GM21423 (cell line): ENCODE results near the gene GALT.
"Not testable (repeated sequence)": the region's sequence is repeated elsewhere in the genome, so short reads cannot be mapped to it uniquely, and the experiment has no call there.

Source experiments
- ATAC-seq: cut with Tn5 transposase; IDR thresholded peaks from one replicate; pipeline ENCODE4 v1.9.1; 2021; ENCODE audit warnings: mild to moderate bottlenecking, moderate library complexity; ENCODE audit not compliant: unreplicated experiment

The GALT gene

GRCh38 chr9:34625186-34625486, 21.3 kb upstream of the GALT start:
- no peak for ATAC-seq

GRCh38 chr9:34627716-34628655, 18.5 kb upstream of the GALT start:
- ATAC-seq: no peak

GRCh38 chr9:34628656-34629490, 17.6 kb upstream of the GALT start, which contains the start of gene ARID3C:
Gene ARID3C, minus strand, starts transcription at chr9:34629066. Its CDS starts 1,052 bp downstream, at chr9:34628014.
- no peak for ATAC-seq

GRCh38 chr9:34629491-34629808, 17.0 kb upstream of the GALT start:
- ATAC-seq: no peak

- ATAC-seq: no peak
Measured at GRCh38 chr9:34630402-34631154, 15.9 kb upstream of the GALT start.

GRCh38 chr9:34633166-34633565, 13.3 kb upstream of the GALT start:
- no peak for ATAC-seq

GRCh38 chr9:34633851-34634550, 12.5 kb upstream of the GALT start:
- peak; percentile 32 for ATAC-seq

- ATAC-seq: no peak
Measured at GRCh38 chr9:34634551-34635248, 11.8 kb upstream of the GALT start.

GRCh38 chr9:34635556-34635955, 10.9 kb upstream of the GALT start:
- ATAC-seq: no peak

- no peak for ATAC-seq
Measured at GRCh38 chr9:34636791-34637355, 9.6 kb upstream of the GALT start.

- ATAC-seq: peak; percentile 91
Measured at GRCh38 chr9:34637356-34638137, 8.9 kb upstream of the GALT start, which contains the start of gene SIGMAR1. Gene SIGMAR1, minus strand, starts transcription at chr9:34637787. Its CDS starts 90 bp downstream, at chr9:34637697.

GRCh38 chr9:34638138-34638445, 8.4 kb upstream of the GALT start:
- no peak for ATAC-seq

GRCh38 chr9:34639322-34639721, 7.2 kb upstream of the GALT start:
- ATAC-seq: not testable (repeated sequence)

GRCh38 chr9:34642679-34643078, 3.8 kb upstream of the GALT start:
- ATAC-seq: no peak

- no peak for ATAC-seq
Measured at GRCh38 chr9:34644766-34645314, 1.6 kb upstream of the GALT start.

GRCh38 chr9:34647084-34647403, 569 bp downstream of the GALT start:
- no peak for ATAC-seq

GRCh38 chr9:34647651-34648050, 1.2 kb downstream of the GALT start:
- ATAC-seq: no peak

GRCh38 chr9:34648673-34649072, 2.2 kb downstream of the GALT start:
- no peak for ATAC-seq

GRCh38 chr9:34650816-34651215, 4.3 kb downstream of the GALT start:
- ATAC-seq: no peak
